BLaER1 (cell line): ENCODE results near the gene NEUROD6.

Experiments used
- H3K27ac ChIP-seq: shearing (Covaris generic); formaldehyde crosslinking; 2 replicates; pipeline ENCODE4 v1.8.1; 2022
- H3K27me3 ChIP-seq: shearing (Covaris generic); formaldehyde crosslinking; 2 replicates; pipeline ENCODE4 v1.8.1; 2022
- H3K36me3 ChIP-seq: shearing (Covaris generic); formaldehyde crosslinking; 2 replicates; pipeline ENCODE4 v1.8.1; 2022
- H3K4me1 ChIP-seq: shearing (Covaris generic); formaldehyde crosslinking; 2 replicates; pipeline ENCODE4 v1.8.1; 2022
- H3K4me2 ChIP-seq: shearing (Covaris generic); formaldehyde crosslinking; 2 replicates; pipeline ENCODE4 v1.8.1; 2022
- H3K4me3 ChIP-seq: shearing (Covaris generic); formaldehyde crosslinking; 2 replicates; pipeline ENCODE4 v1.8.1; 2022
- H3K9ac ChIP-seq: shearing (Covaris generic); formaldehyde crosslinking; 2 replicates; pipeline ENCODE4 v1.8.1; 2022
- H3K9me3 ChIP-seq: shearing (Covaris generic); formaldehyde crosslinking; 2 replicates; pipeline ENCODE4 v1.8.1; 2022
- H4K20me1 ChIP-seq: shearing (Covaris generic); formaldehyde crosslinking; 2 replicates; pipeline ENCODE4 v1.8.1; 2022
- Cebpa-rat ChIP-seq: shearing (Covaris generic); IDR thresholded peaks from 2 replicates; pipeline ENCODE4 v1.8.1; 2022

Gene NEUROD6

DNA sequence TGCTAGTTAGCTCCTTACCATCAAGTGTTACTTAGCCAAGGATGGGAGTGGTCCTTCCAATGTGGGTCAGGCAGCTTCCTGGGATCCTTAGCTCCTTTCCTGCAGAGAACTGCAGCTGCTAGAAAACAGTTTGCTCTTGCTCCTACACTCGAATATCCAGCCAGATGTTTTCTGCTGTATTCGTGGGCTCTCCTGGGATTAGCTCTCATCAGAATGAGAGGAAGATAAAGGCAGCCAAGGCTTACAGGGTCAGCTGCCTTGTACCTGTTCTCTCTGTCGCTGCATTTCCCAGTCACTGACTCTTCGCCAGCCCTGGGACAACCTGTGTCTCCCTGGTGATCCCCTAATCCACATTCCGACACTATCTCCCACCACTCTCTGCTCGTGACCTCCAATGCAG lies 29.0 kb downstream of the NEUROD6 start:
- no peak for TF ChIP-seq Cebpa-rat
- Histone ChIP-seq H4K20me1 (no peaks in the 10 kb centered on the region), H3K9me3 (no peaks in the 10 kb centered on the region), H3K4me1 (no peaks in the 10 kb centered on the region), H3K27ac (no peak overlapping the region), H3K4me3 (no peak overlapping the region), H3K36me3 (no peaks in the 10 kb centered on the region), H3K27me3 (no peaks in the 10 kb centered on the region), H3K9ac (no peak overlapping the region), H3K4me2 (no peak overlapping the region)

- H3K4me3 ChIP-seq = no peak overlapping the region
- no peaks in the 10 kb centered on the region for H3K4me1 ChIP-seq
- H4K20me1 ChIP-seq = no peaks in the 10 kb centered on the region
- no peaks in the 10 kb centered on the region for H3K27me3 ChIP-seq
- no peak overlapping the region for H3K27ac ChIP-seq
- no peaks in the 10 kb centered on the region for H3K36me3 ChIP-seq
- H3K9ac ChIP-seq = no peak overlapping the region
- no peaks in the 10 kb centered on the region for H3K9me3 ChIP-seq
- H3K4me2 ChIP-seq = no peak overlapping the region
- no peak for TF ChIP-seq Cebpa-rat
Observed at GRCh38 chr7:31310321-31310935, 30.1 kb downstream of the NEUROD6 start.

- H3K4me1 ChIP-seq = no peaks in the 10 kb centered on the region
- no peaks in the 10 kb centered on the region for H3K27me3 ChIP-seq
- H3K9me3 ChIP-seq = no peaks in the 10 kb centered on the region
- TF ChIP-seq Cebpa-rat = no peak
- H4K20me1 ChIP-seq = no peaks in the 10 kb centered on the region
- H3K4me3 ChIP-seq = no peak overlapping the region
- no peak overlapping the region for H3K27ac ChIP-seq
- H3K36me3 ChIP-seq = no peaks in the 10 kb centered on the region
- no peak overlapping the region for H3K4me2 ChIP-seq
- H3K9ac ChIP-seq = no peak overlapping the region
Observed at GRCh38 chr7:31309407-31309806, 31.1 kb downstream of the NEUROD6 start.

GRCh38 chr7:31308652-31309051 lies 31.9 kb downstream of the NEUROD6 start:
- Histone ChIP-seq H3K4me1 (no peaks in the 10 kb centered on the region), H4K20me1 (no peaks in the 10 kb centered on the region), H3K9me3 (no peaks in the 10 kb centered on the region), H3K27me3 (no peaks in the 10 kb centered on the region), H3K9ac (no peak overlapping the region), H3K27ac (no peak overlapping the region), H3K4me3 (no peak overlapping the region), H3K4me2 (no peak overlapping the region), H3K36me3 (no peaks in the 10 kb centered on the region)
- TF ChIP-seq Cebpa-rat = no peak

DNA sequence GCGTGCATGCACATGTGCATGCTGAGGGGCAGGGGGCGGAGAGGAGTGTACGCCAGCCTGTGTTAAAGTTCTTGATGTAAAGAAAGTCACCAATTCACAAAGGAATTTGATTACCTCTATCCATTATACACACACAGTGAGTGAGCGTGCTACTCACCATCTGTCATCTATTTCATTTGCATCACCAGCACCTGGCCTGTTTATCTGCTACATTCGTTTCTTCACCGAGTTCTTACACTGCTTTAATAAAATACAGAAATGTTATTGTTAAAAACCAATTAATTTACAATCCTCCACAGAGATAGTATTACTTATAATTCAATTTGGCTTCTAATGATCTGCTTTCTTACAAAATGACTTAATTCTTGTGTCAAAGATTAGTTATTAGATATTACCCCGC lies 32.6 kb downstream of the NEUROD6 start:
- Histone ChIP-seq H3K9me3 (no peaks in the 10 kb centered on the region), H3K4me3 (no peak overlapping the region), H3K27me3 (no peaks in the 10 kb centered on the region), H3K4me1 (no peaks in the 10 kb centered on the region), H3K9ac (no peak overlapping the region), H3K27ac (no peak overlapping the region), H4K20me1 (no peaks in the 10 kb centered on the region), H3K36me3 (no peaks in the 10 kb centered on the region), H3K4me2 (no peak overlapping the region)
- no peak for TF ChIP-seq Cebpa-rat

DNA sequence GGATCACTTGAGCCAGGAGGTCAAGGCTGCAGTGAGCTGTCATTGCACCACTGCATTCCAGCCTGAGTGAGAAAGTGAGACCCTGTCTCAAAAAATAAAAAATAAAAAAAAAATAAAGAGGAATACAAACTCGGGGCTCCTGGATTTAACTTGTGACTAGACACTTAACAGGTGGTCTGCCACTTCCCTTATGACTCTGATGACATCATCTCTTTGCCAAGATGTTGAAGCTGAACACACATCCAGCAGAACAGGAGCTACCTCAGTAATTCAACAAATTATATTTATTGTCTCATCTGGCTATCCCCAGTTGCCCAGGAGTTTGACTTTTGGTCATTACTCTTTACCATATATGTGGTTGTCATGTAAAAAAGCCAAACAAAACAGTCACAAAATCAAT lies 35.3 kb downstream of the NEUROD6 start:
- no peaks in the 10 kb centered on the region for H3K36me3 ChIP-seq
- H3K27me3 ChIP-seq = no peaks in the 10 kb centered on the region
- no peaks in the 10 kb centered on the region for H3K4me1 ChIP-seq
- H3K9me3 ChIP-seq = no peaks in the 10 kb centered on the region
- TF ChIP-seq Cebpa-rat = no peak
- no peak overlapping the region for H3K9ac ChIP-seq
- no peak overlapping the region for H3K27ac ChIP-seq
- no peak overlapping the region for H3K4me2 ChIP-seq
- H4K20me1 ChIP-seq = no peaks in the 10 kb centered on the region
- H3K4me3 ChIP-seq = no peak overlapping the region

DNA sequence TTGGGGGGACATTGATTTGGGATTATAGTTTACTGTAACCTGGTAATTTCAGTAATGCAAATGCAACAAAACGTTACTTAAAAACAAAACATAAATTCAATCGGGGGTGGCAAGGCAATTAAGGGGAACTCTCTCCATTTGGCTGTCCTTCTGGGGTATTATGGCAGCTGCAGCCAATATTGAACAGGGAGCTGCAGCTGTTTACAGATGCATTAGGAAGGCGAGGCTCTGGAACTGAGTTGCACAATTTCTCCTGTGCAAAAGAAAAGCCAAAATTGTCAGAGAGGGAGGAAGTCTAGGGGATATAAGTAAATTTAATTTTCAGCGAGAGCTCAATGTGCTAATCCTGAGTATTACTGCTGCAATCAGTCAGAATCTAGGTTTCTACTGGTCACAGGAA lies 36.1 kb downstream of the NEUROD6 start:
- Histone ChIP-seq H3K27me3 (no peaks in the 10 kb centered on the region), H3K4me2 (no peak overlapping the region), H3K9ac (no peak overlapping the region), H4K20me1 (no peaks in the 10 kb centered on the region), H3K4me3 (no peak overlapping the region), H3K36me3 (no peaks in the 10 kb centered on the region), H3K9me3 (no peaks in the 10 kb centered on the region), H3K27ac (no peak overlapping the region), H3K4me1 (no peaks in the 10 kb centered on the region)
- no peak for TF ChIP-seq Cebpa-rat

- Histone ChIP-seq H3K9ac (no peak overlapping the region), H3K4me1 (no peaks in the 10 kb centered on the region)
- no peak for TF ChIP-seq Cebpa-rat
Observed at GRCh38 chr7:31302356-31302755, 38.2 kb downstream of the NEUROD6 start.

GRCh38 chr7:31299336-31299735 lies 41.2 kb downstream of the NEUROD6 start:
- no peak for TF ChIP-seq Cebpa-rat
- Histone ChIP-seq H3K27ac (no peak overlapping the region), H3K9ac (no peak overlapping the region), H3K27me3 (no peaks in the 10 kb centered on the region), H3K9me3 (no peaks in the 10 kb centered on the region), H4K20me1 (no peaks in the 10 kb centered on the region), H3K36me3 (no peaks in the 10 kb centered on the region), H3K4me3 (no peak overlapping the region), H3K4me1 (no peaks in the 10 kb centered on the region), H3K4me2 (no peak overlapping the region)

More at GRCh38 chr7:31302356-31302755, 38.2 kb downstream of the NEUROD6 start:
- Histone ChIP-seq H3K36me3 (no peaks in the 10 kb centered on the region), H3K4me2 (no peak overlapping the region), H3K9me3 (no peaks in the 10 kb centered on the region), H3K4me3 (no peak overlapping the region), H3K27ac (no peak overlapping the region), H3K27me3 (no peaks in the 10 kb centered on the region), H4K20me1 (no peaks in the 10 kb centered on the region)

DNA sequence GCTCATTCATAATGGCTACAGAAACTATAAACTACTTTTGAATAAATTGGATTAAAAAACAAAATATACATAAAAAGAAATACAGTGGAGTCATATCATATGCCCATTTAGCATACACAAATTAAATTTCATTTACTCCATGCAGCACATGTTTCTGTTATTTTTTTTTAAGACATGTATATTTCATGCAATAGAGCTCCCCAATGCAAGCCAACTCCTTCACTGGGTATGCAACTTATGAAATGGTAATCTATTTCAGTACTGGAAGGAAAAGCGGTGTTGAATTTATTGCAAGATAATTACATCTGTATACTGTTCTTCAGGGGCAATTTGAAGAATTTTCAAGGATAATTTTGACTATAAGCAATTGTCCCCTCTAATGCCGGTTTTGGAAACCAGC lies 49.9 kb downstream of the NEUROD6 start:
- Histone ChIP-seq H3K27me3 (no peaks in the 10 kb centered on the region), H3K9ac (no peak overlapping the region), H3K4me3 (no peak overlapping the region)

More for the DNA sequence above, 49.9 kb downstream of the NEUROD6 start:
- H3K9me3 ChIP-seq = no peaks in the 10 kb centered on the region
- H4K20me1 ChIP-seq = no peaks in the 10 kb centered on the region
- H3K27ac ChIP-seq = no peak overlapping the region
- no peak for TF ChIP-seq Cebpa-rat
- no peaks in the 10 kb centered on the region for H3K4me1 ChIP-seq
- H3K36me3 ChIP-seq = no peaks in the 10 kb centered on the region
- no peak overlapping the region for H3K4me2 ChIP-seq
